NCI-H1092 treated with DMSO at 0.1 percent for 48 hours (cell line): ENCODE data around the gene PPP1R3G.

Experiments
- DNase-seq: peaks from one replicate; lab custom pipeline; 2025; lab: John Stamatoyannopoulos, UW

Gene PPP1R3G

DNA sequence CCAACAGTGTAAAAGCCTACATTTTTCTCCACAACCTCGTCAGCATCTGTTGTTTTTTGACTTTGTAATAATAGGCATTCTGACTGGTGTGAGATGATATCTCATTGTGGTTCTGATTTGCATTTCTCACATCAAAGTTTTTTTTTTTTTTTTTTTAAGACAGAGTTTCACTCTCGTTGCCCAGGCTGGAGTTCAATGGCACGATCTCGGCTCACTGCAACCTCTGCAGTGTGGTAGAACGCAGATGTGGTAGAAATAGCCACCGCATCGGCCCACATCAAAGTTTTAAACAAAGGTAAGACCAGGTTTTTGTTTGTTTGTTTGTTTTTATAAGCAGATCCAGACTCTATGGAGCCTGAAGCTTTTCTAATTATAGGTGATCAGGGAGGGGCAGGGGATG lies 12.7 kb upstream of the PPP1R3G start:
- no peak for DNase-seq

DNA sequence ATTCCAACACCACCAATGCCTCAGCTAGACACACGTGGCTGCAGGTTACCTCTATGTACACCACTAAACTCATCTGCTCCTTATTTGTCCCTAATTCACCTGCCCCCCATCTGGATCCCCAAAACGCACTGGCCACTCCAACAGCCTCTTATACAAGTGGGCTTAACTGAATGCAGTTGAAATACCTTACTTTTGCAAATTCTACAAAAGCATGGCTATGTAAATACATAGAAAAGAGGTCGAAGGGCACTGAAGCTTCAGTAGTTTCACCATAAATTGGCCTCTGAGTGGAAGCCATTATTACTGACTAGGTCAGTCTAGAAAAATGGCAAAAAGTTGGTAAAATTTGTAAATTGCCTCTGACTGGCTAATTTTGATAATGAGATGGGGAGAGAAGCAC lies 11.1 kb upstream of the PPP1R3G start:
- no peak for DNase-seq

DNA sequence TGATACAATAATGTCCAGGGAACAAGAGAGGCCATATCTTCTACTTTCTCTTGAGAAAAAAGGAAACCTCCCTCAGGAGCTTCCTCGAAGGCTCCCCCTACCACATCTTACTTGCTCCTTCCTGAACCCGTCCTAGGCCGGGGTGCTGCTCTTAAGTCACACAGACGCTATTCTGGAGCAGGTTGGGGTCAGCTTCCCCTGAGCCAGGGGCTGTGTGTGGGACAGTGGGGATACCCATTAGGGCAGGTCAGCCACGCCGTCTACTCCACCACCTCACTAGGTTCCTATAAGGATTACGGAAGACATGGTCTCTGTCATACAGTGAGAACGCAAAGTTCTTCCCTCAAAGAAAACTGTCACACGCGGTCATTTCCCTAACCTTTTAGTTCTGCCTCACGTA lies 8.2 kb upstream of the PPP1R3G start:
- DNase-seq = no peak

- DNase-seq = no peak
Measured at GRCh38 chr6:5078121-5078669, 6.9 kb upstream of the PPP1R3G start.

GRCh38 chr6:5079692-5080091 lies 5.4 kb upstream of the PPP1R3G start:
- no peak for DNase-seq

- no peak for DNase-seq
Measured at GRCh38 chr6:5080574-5080973, 4.6 kb upstream of the PPP1R3G start.

DNA sequence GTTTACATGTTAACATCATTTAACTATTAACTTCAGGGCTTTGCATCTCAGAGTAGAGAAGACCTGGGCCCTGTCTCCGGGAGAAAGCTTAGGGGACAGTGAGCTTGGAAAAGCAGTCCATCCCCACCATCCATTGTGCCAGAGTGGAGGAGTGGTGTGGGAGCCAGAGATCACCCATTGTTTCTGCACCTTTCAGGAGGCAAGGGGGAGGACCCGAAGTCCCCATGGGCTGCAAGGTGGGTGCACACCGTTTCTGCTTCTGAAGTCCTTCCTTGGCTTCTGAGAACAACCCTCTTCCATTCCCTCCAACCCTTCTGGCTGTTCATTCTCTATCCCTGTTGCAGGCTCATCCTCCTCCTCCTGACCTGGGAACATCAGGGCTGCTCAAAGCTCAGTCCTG lies 4.0 kb upstream of the PPP1R3G start:
- DNase-seq = no peak

DNA sequence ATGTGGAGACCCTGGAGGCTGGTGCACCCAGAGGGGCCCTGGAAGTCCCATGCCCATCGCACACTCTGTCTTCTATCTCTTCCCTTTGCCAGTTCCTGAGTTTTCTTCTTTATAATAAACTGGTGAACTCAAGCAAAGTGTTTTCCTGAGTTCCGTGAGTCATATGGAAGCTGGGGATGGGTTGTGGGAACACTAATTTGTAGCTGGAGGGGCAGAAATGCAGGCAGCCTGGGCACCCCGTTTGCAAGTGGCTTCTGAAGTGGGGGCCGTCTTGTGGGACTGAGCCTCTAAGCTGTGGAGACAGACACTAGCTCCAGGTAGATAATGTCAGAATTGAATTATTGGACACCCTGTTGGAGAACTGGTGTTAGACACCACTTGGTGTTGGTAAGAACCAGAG lies 3.2 kb upstream of the PPP1R3G start:
- DNase-seq = no peak

GRCh38 chr6:5082487-5083306 lies 2.4 kb upstream of the PPP1R3G start:
- DNase-seq = no peak

GRCh38 chr6:5083307-5083583 lies 1.9 kb upstream of the PPP1R3G start:
- DNase-seq = no peak

GRCh38 chr6:5083813-5084359 lies 1.3 kb upstream of the PPP1R3G start:
- no peak for DNase-seq

DNA sequence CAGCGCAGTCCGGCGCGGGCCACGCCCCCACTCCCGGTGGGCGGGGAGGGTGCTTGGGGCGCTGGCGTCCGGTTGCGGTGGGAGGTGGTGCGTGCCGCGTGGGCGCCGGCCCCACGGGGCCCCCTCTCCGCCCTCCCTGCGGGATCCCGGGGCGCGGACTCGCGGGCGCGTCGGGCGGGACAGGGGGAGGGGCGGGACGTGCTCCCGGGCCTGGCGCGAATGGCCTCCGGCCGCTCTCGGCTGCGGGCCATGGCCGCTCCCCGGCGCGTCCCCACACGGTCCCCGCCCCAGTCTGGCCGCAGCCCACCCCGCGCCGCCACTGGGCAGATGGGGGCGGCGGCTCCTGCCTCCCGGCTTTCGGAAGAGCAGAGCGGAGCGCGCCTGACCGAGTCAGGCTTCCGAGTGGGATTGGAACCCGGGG lies 771 bp upstream of the PPP1R3G start:
- no peak for DNase-seq

DNA sequence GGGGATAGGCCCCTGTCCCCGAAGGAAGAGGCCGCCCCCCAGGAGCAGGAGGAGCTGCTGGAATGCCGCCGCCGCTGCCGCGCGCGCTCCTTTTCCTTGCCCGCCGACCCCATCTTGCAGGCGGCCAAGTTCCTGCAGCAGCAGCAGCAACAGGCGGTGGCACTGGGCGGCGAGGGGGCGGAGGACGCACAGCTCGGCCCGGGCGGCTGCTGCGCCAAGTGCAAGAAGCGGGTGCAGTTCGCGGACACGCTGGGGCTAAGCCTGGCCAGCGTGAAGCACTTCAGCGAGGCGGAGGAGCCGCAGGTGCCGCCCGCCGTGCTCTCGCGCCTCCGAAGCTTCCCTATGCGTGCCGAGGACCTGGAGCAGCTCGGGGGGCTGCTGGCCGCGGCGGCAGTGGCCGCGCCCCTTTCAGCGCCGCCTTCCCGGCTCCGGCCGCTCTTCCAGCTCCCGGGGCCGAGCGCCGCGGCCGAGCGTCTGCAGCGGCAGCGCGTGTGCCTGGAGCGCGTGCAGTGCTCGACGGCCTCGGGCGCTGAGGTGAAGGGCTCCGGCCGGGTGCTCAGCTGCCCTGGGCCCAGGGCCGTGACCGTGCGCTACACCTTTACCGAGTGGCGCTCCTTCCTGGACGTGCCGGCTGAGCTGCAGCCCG lies 630 bp downstream of the PPP1R3G start:
- peak; percentile 7 for DNase-seq

DNA sequence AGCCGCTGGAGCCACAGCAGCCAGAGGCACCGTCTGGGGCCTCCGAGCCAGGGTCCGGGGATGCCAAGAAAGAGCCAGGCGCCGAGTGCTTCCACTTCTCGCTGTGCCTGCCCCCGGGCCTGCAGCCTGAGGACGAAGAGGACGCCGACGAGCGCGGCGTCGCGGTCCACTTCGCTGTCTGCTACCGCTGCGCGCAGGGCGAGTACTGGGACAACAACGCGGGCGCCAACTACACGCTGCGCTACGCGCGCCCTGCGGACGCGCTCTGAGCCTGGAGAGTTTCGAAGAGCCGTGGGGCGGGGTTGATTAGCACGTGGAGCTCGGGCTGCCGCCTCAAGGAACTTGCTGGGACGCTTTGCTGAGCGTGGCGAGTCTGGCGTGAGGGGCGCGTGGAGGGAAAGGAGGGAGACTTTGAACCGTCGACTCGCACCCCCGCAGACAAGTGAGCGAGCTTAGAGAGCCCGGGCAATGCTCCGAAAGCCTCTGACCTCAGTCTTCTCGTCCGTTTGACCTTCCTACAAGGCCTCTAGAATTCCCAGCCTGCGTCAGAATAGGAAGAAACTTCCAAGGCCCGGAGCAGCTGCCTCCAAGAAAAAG lies 1.3 kb downstream of the PPP1R3G start:
- DNase-seq = no peak

DNA sequence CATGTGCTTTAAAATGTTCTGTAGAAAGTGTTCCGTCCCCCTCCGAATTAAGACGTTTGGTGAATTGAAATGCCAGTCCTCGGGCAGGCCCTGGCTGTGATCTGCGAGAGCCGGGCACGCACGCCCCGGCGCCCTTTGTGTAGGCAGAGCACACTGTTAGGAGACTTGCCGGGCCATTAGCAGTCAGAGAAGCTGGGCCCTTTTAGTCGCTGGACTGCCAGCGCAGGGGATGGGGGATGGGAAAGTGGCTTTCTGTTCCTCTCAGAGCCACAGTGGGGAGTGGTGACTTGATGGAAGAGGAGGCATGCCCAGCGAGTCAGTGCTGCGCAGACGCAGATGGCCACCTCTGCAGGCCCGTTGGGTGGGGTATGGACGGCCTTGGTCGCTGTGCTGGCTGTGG lies 2.2 kb downstream of the PPP1R3G start:
- DNase-seq = no peak

- no peak for DNase-seq
Measured at GRCh38 chr6:5088780-5089179, 3.6 kb downstream of the PPP1R3G start.

GRCh38 chr6:5089481-5090438 lies 4.6 kb downstream of the PPP1R3G start:
- DNase-seq = no peak

GRCh38 chr6:5090603-5091002 lies 5.5 kb downstream of the PPP1R3G start:
- no peak for DNase-seq

DNA sequence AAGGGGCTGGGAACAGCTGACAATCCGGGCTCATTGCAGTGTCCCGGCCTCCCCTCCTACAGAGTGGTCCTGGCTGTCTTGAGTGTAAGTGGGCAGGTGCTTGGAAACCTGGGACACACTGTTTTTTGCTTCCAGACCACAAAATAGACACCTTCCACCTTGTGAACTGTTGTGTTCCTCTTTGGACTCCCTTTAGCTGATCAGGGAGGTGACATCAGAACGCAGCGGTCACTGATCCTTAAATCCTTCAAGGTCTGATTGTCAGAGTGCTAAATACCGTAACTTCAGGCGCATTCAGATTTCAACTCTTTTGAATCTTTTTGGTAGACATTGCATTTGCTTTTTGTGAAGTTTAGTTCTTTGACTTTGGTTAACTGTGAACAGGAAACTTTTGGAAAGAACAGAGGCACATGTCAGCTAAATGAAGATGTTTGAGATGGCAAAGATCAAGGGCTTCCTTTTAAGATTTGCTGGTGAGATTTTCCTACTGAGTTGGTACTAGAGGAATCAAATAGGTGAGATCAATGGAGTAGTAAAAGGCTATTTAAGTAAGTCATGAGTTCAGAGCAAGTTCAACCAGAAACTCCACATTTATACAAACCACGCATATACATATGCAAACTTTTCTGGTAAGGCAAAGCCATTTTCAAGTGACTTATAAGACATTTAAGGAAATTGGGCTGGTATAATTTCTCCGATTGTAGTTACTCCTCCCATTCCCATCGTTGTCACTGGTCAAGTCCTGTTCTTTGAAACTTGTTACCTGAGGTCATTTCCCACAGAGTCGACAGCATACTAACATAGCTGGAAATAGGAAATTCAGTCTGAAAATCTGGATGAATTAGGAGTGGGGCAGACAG lies 6.3 kb downstream of the PPP1R3G start:
- no peak for DNase-seq

DNA sequence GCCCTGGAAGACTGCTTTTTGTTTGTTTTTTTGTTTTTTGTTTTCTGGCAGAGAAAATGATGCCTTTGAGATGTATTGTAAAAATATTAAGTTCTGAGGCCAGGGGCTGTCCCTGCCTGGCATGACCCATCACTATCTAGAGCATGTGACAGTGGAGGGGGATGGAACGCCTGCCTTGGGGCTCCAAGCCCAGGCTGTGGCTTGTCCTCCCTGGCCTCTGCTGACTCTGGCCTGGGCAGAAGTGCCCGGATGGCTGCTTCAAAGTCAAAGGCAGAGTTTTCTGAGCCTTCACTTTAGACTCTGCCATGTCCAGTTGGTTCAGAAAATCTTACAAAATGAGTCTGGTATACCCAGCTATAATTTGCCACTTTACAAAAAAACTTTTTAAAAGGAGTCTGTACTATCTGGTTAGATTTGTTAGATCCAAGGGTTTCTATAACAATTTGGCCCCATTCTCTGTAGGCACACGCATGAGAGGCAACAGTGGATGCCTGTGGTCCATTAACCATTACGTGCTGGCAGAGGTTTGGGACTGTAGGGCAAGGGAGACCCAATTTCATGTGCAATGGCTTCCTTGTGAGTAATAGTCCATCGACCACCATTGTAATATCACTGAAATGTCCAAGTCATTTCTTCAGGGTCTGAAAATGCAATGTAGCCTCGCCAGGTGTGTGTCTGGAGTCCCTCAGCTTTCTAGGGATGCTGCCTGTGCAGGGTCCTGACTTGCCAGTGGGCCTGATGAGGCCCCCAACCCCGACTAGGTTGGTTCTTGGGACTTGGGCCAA lies 8.3 kb downstream of the PPP1R3G start:
- DNase-seq = no peak
